ENCODE data around the gene SRD5A3. TPM values are rescaled to one million over a fixed set of nuclear protein-coding genes. Genes with fewer than 3 reads are reported as not detected.
"Not testable (repeated sequence)": the region's sequence is repeated elsewhere in the genome, so short reads cannot be mapped to it uniquely, and the experiment has no call there.

SRD5A3 gene
- total RNA-seq, 1 donor from 2014 or later, result 22.7 TPM

DNA sequence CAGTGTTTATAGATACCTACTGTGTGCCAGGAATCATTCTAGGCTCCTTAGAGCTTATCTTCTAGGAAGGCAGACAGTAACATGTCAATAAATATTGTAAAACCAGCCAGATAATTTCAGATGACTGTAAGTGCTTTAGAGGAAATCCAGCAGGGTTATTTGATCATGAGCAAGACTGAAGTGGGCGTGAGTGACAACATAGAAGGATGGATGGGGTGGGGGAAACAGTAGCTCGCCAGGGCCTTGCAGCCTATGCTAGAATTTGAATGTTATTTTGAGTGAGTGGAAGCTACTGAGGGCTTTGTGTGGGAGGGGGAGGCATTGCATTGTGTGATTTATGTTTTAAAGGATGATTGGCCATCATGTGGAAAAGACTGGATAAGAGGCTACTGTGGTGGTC lies 6.7 kb downstream of the SRD5A3 start:
- no peak for TF ChIP-seq EZH2phosphoT487 (IDR thresholded peaks at IDR 0.05)
- Histone ChIP-seq H3K4me1 (no peaks in the 10 kb centered on the region), H3K79me2 (ENCODE audit: low read depth) (peaks cover 13% of the 10 kb centered on the region), H4K20me1 (ENCODE audit: low read depth) (no peaks in the 10 kb centered on the region), H3F3A (ENCODE audit: low read depth) (no peaks in the 10 kb centered on the region), H3K36me3 (no peaks in the 10 kb centered on the region), H3K4me3 (no peak overlapping the region), H3K27me3 (peaks cover 2% of the 10 kb centered on the region), H3K9ac (no peak overlapping the region), H3K9me3 (ENCODE audit: low read depth) (no peaks in the 10 kb centered on the region), H2AFZ (replicated peaks) (no peak overlapping the region), H3K4me2 (no peak overlapping the region), H3K27ac (no peak overlapping the region)
- peaks cover 27% of the 10 kb centered on the region for H3K36me3 Mint-ChIP-seq
- H3K27me3 Mint-ChIP-seq (ENCODE audit: insufficient read depth, low read depth), result peaks cover 2% of the 10 kb centered on the region
- H3K9me3 Mint-ChIP-seq, result peaks cover 13% of the 10 kb centered on the region
- no peak overlapping the region for H3K4me3 Mint-ChIP-seq
- H3K4me1 Mint-ChIP-seq, result no peaks in the 10 kb centered on the region
- no peak overlapping the region for H3K27ac Mint-ChIP-seq
- no peak for DNase-seq (ENCODE audit: low spot score)

DNA sequence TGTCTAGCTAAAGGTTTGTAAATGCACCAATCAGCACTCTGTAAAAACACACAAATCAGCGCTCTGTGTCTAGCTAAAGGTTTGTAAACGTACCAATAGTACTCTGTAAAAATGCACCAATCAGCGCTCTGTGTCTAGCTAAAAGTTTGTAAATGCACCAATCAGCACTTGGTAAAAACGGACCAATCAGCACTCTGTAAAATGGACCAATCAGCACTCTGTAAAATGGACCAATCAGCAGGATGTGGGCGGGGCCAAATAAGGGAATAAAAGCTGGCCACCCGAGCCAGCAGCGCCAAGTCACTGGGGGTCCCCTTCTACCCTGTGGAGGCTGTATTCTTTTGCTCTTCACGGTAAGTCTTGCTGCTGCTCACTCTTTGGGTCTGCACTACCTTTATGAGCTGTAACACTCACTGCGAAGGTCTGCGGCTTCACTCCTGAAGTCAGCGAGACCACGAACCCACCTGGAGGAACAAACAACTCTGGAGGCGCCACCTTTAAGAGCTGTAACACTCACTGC lies 7.2 kb downstream of the SRD5A3 start:
- H3K27ac ChIP-seq; H3K9me3 ChIP-seq (ENCODE audit: low read depth); H3K4me3 ChIP-seq; H3K27me3 Mint-ChIP-seq (ENCODE audit: insufficient read depth, low read depth); H2AFZ ChIP-seq (replicated peaks); H3F3A ChIP-seq (ENCODE audit: low read depth); H3K9ac ChIP-seq; H3K4me1 Mint-ChIP-seq; H3K36me3 ChIP-seq; H3K4me2 ChIP-seq; H3K27ac Mint-ChIP-seq; H3K4me1 ChIP-seq; H3K4me3 Mint-ChIP-seq; H3K27me3 ChIP-seq; H4K20me1 ChIP-seq (ENCODE audit: low read depth); DNase-seq (ENCODE audit: low spot score): not testable (repeated sequence)
- H3K9me3 Mint-ChIP-seq, result peaks cover 13% of the 10 kb centered on the region
- peaks cover 27% of the 10 kb centered on the region for H3K36me3 Mint-ChIP-seq
- H3K79me2 ChIP-seq (ENCODE audit: low read depth), result peaks cover 13% of the 10 kb centered on the region

- Histone ChIP-seq H3K27me3 (no peaks in the 10 kb centered on the region), H3K4me3 (no peak overlapping the region), H3K36me3 (no peaks in the 10 kb centered on the region), H3K27ac (no peak overlapping the region), H4K20me1 (ENCODE audit: low read depth) (no peaks in the 10 kb centered on the region), H3F3A (ENCODE audit: low read depth) (no peaks in the 10 kb centered on the region), H3K4me1 (no peaks in the 10 kb centered on the region), H3K79me2 (ENCODE audit: low read depth) (peaks cover 1% of the 10 kb centered on the region), H3K9me3 (ENCODE audit: low read depth) (no peaks in the 10 kb centered on the region), H2AFZ (replicated peaks) (no peak overlapping the region), H3K9ac (no peak overlapping the region), H3K4me2 (no peak overlapping the region)
- Mint-ChIP-seq H3K27ac (no peak overlapping the region), H3K36me3 (peaks cover 27% of the 10 kb centered on the region), H3K4me3 (no peak overlapping the region), H3K9me3 (peaks cover 13% of the 10 kb centered on the region), H3K4me1 (no peaks in the 10 kb centered on the region), H3K27me3 (ENCODE audit: insufficient read depth, low read depth) (peaks cover 2% of the 10 kb centered on the region)
- TF ChIP-seq EZH2 (IDR thresholded peaks at IDR 0.05) (no peak), EZH2phosphoT487 (IDR thresholded peaks at IDR 0.05) (no peak)
- TF ChIP-seq, protein P1, sequence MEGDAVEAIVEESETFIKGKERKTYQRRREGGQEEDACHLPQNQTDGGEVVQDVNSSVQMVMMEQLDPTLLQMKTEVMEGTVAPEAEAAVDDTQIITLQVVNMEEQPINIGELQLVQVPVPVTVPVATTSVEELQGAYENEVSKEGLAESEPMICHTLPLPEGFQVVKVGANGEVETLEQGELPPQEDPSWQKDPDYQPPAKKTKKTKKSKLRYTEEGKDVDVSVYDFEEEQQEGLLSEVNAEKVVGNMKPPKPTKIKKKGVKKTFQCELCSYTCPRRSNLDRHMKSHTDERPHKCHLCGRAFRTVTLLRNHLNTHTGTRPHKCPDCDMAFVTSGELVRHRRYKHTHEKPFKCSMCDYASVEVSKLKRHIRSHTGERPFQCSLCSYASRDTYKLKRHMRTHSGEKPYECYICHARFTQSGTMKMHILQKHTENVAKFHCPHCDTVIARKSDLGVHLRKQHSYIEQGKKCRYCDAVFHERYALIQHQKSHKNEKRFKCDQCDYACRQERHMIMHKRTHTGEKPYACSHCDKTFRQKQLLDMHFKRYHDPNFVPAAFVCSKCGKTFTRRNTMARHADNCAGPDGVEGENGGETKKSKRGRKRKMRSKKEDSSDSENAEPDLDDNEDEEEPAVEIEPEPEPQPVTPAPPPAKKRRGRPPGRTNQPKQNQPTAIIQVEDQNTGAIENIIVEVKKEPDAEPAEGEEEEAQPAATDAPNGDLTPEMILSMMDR (IDR thresholded peaks at IDR 0.05), result no peak
- DNase-seq (ENCODE audit: low spot score), result no peak
Measured at GRCh38 chr4:55354648-55355047, 8.6 kb downstream of the SRD5A3 start.

DNA sequence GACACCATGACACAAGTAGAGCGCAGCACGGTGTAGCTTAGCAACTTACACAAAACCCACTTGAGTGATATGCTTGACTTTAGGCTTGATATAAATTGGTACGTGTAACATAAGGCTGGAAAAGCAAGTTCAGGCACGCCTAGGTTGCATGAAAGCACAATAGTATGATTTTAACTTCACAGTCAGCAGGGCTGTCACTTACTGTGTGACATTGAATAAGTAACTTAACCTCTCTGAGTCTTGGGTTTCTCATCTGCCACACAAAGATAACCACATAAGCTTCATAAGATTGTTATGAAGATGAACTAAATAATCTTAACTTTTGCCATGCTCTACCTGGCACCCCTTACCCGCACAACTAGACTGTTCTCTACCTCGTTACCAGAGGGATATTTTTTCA lies 9.5 kb downstream of the SRD5A3 start:
- no peak for TF ChIP-seq EZH2 (IDR thresholded peaks at IDR 0.05)
- H3F3A ChIP-seq (ENCODE audit: low read depth), result no peaks in the 10 kb centered on the region

DNA sequence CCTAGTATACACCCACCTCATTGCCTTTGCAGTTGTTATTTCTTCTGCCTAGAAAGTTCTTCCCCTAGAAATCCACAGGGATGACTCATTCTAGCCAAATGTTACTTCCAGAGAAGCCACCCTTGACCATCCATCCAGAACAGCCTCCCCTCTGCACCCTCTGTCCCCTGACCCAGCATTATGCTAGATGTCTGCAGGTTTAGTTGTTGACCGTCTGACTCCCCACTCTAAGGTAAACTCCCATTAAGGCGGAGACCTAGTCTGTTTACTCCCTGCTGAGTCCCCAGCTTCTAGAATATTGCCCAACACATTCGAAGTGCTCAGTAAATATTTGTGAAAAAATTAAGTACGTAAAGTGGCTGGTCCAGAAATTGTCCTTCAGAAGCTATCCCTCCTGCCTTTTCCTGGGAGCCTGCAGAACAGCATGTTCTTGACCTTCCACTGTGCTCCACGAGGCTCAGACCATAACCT lies 11.0 kb downstream of the SRD5A3 start:
- Histone ChIP-seq H3K36me3 (no peaks in the 10 kb centered on the region), H3F3A (ENCODE audit: low read depth) (no peaks in the 10 kb centered on the region), H3K27ac (no peak overlapping the region), H2AFZ (replicated peaks) (no peak overlapping the region), H3K4me2 (no peak overlapping the region), H3K79me2 (ENCODE audit: low read depth) (no peaks in the 10 kb centered on the region), H3K9me3 (ENCODE audit: low read depth) (no peaks in the 10 kb centered on the region), H3K4me1 (no peaks in the 10 kb centered on the region), H3K27me3 (no peaks in the 10 kb centered on the region), H3K4me3 (no peak overlapping the region), H4K20me1 (ENCODE audit: low read depth) (no peaks in the 10 kb centered on the region), H3K9ac (no peak overlapping the region)
- Mint-ChIP-seq H3K27ac (no peak overlapping the region), H3K36me3 (peaks cover 23% of the 10 kb centered on the region), H3K27me3 (ENCODE audit: insufficient read depth, low read depth) (no peaks in the 10 kb centered on the region), H3K4me3 (no peak overlapping the region), H3K4me1 (no peaks in the 10 kb centered on the region), H3K9me3 (peaks cover 13% of the 10 kb centered on the region)
- no peak for DNase-seq (ENCODE audit: low spot score)
- TF ChIP-seq EZH2 (IDR thresholded peaks at IDR 0.05) (no peak), EZH2phosphoT487 (IDR thresholded peaks at IDR 0.05) (no peak)
- TF ChIP-seq, protein P1 (IDR thresholded peaks at IDR 0.05), result no peak

More for the DNA sequence above, 9.5 kb downstream of the SRD5A3 start:
- no peak overlapping the region for H3K4me3 ChIP-seq
- no peaks in the 10 kb centered on the region for H3K36me3 ChIP-seq
- Mint-ChIP-seq H3K4me1 (no peaks in the 10 kb centered on the region), H3K27me3 (ENCODE audit: insufficient read depth, low read depth) (peaks cover 2% of the 10 kb centered on the region), H3K4me3 (no peak overlapping the region), H3K36me3 (peaks cover 27% of the 10 kb centered on the region), H3K27ac (no peak overlapping the region), H3K9me3 (peaks cover 13% of the 10 kb centered on the region)
- no peak overlapping the region for H3K4me2 ChIP-seq
- no peaks in the 10 kb centered on the region for H3K9me3 ChIP-seq (ENCODE audit: low read depth)
- H3K9ac ChIP-seq, result no peak overlapping the region
- no peak overlapping the region for H2AFZ ChIP-seq (replicated peaks)
- H3K27me3 ChIP-seq, result no peaks in the 10 kb centered on the region
- no peak for DNase-seq (ENCODE audit: low spot score)
- no peaks in the 10 kb centered on the region for H3K4me1 ChIP-seq
- H3K79me2 ChIP-seq (ENCODE audit: low read depth), result no peaks in the 10 kb centered on the region
- H3K27ac ChIP-seq, result no peak overlapping the region
- no peaks in the 10 kb centered on the region for H4K20me1 ChIP-seq (ENCODE audit: low read depth)
